GM12872 (cell line): ENCODE measurements around the gene SPPL2B.

Experiments used
- CTCF ChIP-seq: IDR thresholded peaks from 3 replicates; pipeline ENCODE4 v1.5.1; 2011; ENCODE audit warnings: low read depth, mild to moderate bottlenecking, low read length, moderate library complexity; ENCODE audit not compliant: insufficient read depth

SPPL2B gene

GRCh38 chr19:2315121-2315817 lies 13.2 kb upstream of the SPPL2B start:
- no peak for TF ChIP-seq CTCF

GRCh38 chr19:2315818-2316353 lies 12.6 kb upstream of the SPPL2B start:
- TF ChIP-seq CTCF, result peak; percentile 41; the same call in 2 of the 3 replicates

GRCh38 chr19:2317300-2317699 lies 11.2 kb upstream of the SPPL2B start:
- TF ChIP-seq CTCF, result no peak

GRCh38 chr19:2317756-2318155 lies 10.7 kb upstream of the SPPL2B start:
- TF ChIP-seq CTCF, result no peak

- no peak for TF ChIP-seq CTCF
Observed at GRCh38 chr19:2318923-2319322, 9.6 kb upstream of the SPPL2B start.

GRCh38 chr19:2319551-2319950 lies 8.9 kb upstream of the SPPL2B start:
- TF ChIP-seq CTCF, result no peak

- no peak for TF ChIP-seq CTCF
Observed at GRCh38 chr19:2320049-2320448, 8.4 kb upstream of the SPPL2B start.
